GM12865 (cell line): ENCODE data around the gene CAB39.

Source experiments
- DNase-seq: peaks from one replicate; pipeline ENCODE4 v3.0.0; 2010; ENCODE audit warnings: low read depth
- H3K4me3 ChIP-seq: 2 replicates; pipeline ENCODE4 v1.5.1; 2011; ENCODE audit warnings: mild to moderate bottlenecking, low read depth, low read length, control low read depth
- CTCF ChIP-seq: IDR thresholded peaks from 2 replicates; pipeline ENCODE4 v1.5.1; 2011; ENCODE audit warnings: low read length, control low read depth, low read depth, inconsistent platforms; ENCODE audit not compliant: insufficient read depth; ENCODE audit errors: missing control alignments

Gene CAB39

DNA sequence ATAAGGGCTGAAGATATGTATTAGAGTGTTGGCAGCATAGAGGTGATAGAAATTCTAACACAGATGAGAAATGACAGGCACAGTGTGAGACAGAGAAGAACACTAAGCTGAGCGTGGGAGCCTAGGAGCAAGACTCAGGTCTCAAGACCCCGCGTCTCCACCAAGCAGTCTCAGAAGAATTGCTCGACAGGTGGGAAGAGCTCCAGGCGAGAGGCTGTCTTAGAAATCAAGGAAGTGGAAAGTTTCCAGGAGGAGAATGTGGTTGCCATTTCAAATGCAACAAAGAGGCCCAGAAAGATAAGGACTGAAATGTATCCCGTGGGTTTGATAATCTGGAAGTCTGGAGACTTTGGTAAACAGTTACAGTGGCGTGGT, 31.5 kb upstream of the CAB39 start:
- no peak for DNase-seq
- TF ChIP-seq CTCF = no peak
- H3K4me3 ChIP-seq = no peak overlapping the region

DNA sequence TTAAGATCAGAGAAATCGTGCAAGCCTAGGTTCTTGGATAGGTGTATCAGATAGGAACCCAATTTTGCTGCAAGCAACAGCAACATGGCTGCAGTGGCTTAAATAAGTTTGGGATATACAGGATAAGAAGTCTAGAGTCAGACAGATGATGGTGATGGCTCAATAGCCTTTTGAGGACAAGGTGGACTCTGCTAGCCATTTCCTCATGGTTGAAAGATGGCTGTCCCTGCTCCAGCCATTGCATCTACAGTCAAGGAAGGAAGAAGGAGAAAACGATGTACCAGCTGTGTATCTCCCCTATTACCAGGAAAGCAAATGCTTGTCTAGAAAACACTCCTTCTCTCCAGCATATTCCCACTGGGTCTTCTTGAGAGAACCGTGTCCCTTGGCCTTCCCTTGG, 30.1 kb upstream of the CAB39 start:
- no peak for TF ChIP-seq CTCF
- H3K4me3 ChIP-seq = no peak overlapping the region
- DNase-seq = no peak

DNA sequence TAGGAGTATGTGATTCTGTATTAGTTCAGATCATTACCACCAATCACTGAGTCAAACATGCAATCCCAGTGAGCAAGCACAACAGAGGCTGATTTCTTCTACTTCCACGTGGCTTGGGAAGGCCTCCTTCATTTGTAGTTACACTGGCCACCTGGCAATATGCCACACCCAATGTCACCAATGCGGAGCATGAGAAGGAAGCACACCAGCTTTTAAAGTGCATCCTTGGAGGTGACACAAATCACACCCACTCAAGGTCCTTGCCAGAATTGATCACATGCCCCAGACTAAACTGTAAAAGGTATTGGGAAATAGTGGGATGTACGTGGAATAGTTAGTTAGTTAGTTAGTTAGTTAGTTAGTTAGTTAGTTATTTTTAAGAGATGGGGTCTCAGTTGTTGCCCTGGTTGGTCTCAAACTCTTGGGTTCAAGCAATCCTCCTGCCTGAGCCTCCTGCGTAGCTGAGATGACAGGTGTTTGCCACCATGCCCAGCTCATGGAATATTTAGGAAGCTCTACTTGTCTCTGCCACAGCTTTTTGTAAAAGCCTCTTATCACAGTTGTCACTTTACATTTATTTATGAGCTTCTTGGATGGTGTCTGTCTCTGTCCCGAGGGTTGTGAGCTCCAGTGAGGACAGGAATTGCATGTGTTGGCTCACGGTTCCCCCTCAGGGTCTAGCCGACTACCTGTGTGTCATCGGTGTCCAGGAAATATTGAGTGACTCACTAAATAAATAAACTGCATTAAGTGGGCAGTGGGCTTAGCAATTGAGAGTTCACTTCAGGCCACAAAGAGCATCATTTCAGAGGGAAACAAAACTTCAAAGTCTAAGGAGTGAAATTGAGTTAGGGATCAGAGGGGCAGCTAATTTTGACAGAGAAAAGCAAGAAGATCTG, 28.1 kb upstream of the CAB39 start:
- DNase-seq = no peak
- H3K4me3 ChIP-seq = no peak overlapping the region
- TF ChIP-seq CTCF = no peak

GRCh38 chr2:230685178-230685577, 27.5 kb upstream of the CAB39 start:
- TF ChIP-seq CTCF = no peak
- no peak for DNase-seq
- no peak overlapping the region for H3K4me3 ChIP-seq

GRCh38 chr2:230687498-230687897, 25.1 kb upstream of the CAB39 start:
- TF ChIP-seq CTCF = no peak
- no peak for DNase-seq

DNA sequence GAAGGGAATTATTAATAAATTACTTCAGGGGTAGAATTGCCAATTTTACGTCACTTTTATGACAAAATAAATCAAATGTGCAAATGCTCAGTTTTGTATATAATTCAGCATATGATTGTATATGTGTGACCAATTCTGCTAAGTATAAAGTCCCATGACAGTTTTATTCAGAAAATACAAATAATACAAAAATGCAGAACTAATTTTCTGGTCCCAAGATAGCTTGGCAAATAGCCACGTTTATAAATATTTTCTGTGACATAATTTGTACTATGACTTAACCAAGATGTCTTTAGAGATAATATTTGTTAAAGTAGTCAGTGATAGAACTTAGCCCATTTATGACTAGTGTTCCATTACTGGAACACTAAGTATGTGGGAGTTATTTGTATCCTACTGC, 24.2 kb upstream of the CAB39 start:
- no peak for TF ChIP-seq CTCF
- DNase-seq = no peak
- H3K4me3 ChIP-seq = no peak overlapping the region

More at GRCh38 chr2:230687498-230687897, 25.1 kb upstream of the CAB39 start:
- no peak overlapping the region for H3K4me3 ChIP-seq

DNA sequence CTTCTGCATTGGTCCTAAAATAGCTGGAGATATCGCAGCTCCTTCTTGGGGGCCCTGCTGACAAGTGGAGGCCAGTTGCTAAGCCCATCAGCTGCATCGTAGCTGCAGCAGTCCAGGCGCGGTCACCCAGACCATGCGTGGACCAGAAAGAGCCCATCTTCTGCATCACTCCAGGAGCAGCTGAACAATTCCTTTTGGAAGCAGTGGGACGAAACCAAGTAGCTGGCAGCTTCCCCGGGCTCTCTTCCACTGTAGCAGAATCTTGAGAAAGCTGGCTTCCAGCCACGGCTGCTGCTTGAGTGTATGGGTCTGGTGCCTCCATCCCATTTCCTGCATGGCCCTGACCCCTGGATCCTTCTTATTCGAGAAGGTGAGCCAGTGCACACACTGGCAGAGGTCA, 22.2 kb upstream of the CAB39 start:
- H3K4me3 ChIP-seq = no peak overlapping the region
- no peak for DNase-seq
- TF ChIP-seq CTCF = no peak
